CD14-positive monocyte (primary cell): ENCODE results near the gene C10orf95. TPM values are rescaled to one million over a fixed set of nuclear protein-coding genes. Genes with fewer than 3 reads are reported as not detected.
A peak's percentile ranks its signal among the peaks of the same experiment; 100 is the strongest.

ENCODE experiments used
- DNase-seq, 3 donors: peaks; one replicate each; pipeline ENCODE4 v3.0.0-alpha.2; 2011 to 2022
- H2AFZ ChIP-seq: 2 replicates; pipeline ENCODE4 v1.6.0; 2012; ENCODE audit warnings: mild to moderate bottlenecking, low read depth, low read length, inconsistent platforms; ENCODE audit not compliant: insufficient read depth, poor library complexity, severe bottlenecking
- H3K27ac ChIP-seq, 2 donors: 1 replicate in 1 of 2; 2 replicates in 1 of 2; pipeline ENCODE4 v1.5.1; 2012 to 2013; ENCODE audit warnings: low read length in 2 of 2, control low read depth in 1 of 2, inconsistent platforms in 1 of 2, low read depth in 1 of 2, mild to moderate bottlenecking in 1 of 2
- H3K27me3 ChIP-seq, 2 donors: one replicate each; pipeline versions ENCODE4 v1.6.0 to v1.6.1; 2011 to 2013; ENCODE audit warnings: low read length in 2 of 2; ENCODE audit not compliant: control insufficient read depth in 2 of 2, insufficient read depth in 2 of 2
- H3K36me3 ChIP-seq, 2 donors: replicated peaks in 1 of 2; 1 replicate in 1 of 2; 2 replicates in 1 of 2; pipeline versions ENCODE4 v1.5.1 to v1.6.1; 2012 to 2013; ENCODE audit warnings: low read length in 2 of 2, control low read depth in 1 of 2, inconsistent platforms in 1 of 2, mild to moderate bottlenecking in 1 of 2; ENCODE audit not compliant: insufficient read depth in 2 of 2, control insufficient read depth in 1 of 2
- H3K4me1 ChIP-seq, 2 donors: 1 replicate in 1 of 2; 2 replicates in 1 of 2; pipeline versions ENCODE4 v1.5.1 to v1.6.1; 2012 to 2013; ENCODE audit warnings: low read length in 2 of 2, control low read depth in 1 of 2, inconsistent platforms in 1 of 2, mild to moderate bottlenecking in 1 of 2, moderate library complexity in 1 of 2; ENCODE audit not compliant: insufficient read depth in 2 of 2, control insufficient read depth in 1 of 2
- H3K4me2 ChIP-seq: replicated peaks from 2 replicates; pipeline ENCODE3; 2012; ENCODE audit warnings: low read length, moderate library complexity, mild to moderate bottlenecking; ENCODE audit not compliant: poor library complexity, severe bottlenecking; ENCODE audit errors: extremely low read depth
- H3K4me3 ChIP-seq, 3 experiments: fragments of 200-600 bp in 1 of 3; sonication (generic) in 1 of 3; replicated peaks in 1 of 3; 1 replicate in 2 of 3; 2 replicates in 1 of 3; pipeline ENCODE4 v1.5.1; 2011 to 2013; ENCODE audit warnings: low read length in 3 of 3, mild to moderate bottlenecking in 3 of 3, control low read depth in 2 of 3, low read depth in 2 of 3, inconsistent platforms in 1 of 3, moderate library complexity in 1 of 3
- H3K79me2 ChIP-seq: 2 replicates; pipeline ENCODE4 v1.6.0; 2012; ENCODE audit warnings: mild to moderate bottlenecking, control low read depth, inconsistent platforms, low read length, moderate library complexity; ENCODE audit not compliant: insufficient read depth
- H3K9ac ChIP-seq: 2 replicates; pipeline ENCODE4 v1.6.0; 2017; ENCODE audit warnings: low read length, mild to moderate bottlenecking; ENCODE audit not compliant: insufficient read depth, poor library complexity, severe bottlenecking
- H3K9me3 ChIP-seq, 2 donors: replicated peaks in 1 of 2; 1 replicate in 1 of 2; 2 replicates in 1 of 2; pipeline versions ENCODE4 v1.5.1 to v1.6.1; 2012 to 2013; ENCODE audit warnings: low read length in 2 of 2, control low read depth in 1 of 2; ENCODE audit not compliant: control insufficient read depth in 1 of 2, insufficient read depth in 1 of 2
- H4K20me1 ChIP-seq: 2 replicates; pipeline ENCODE4 v1.6.0; 2012; ENCODE audit warnings: mild to moderate bottlenecking, low read length, control low read depth, moderate library complexity; ENCODE audit not compliant: insufficient read depth
- H3K27ac Mint-ChIP-seq, 7 donors: one replicate each; pipeline ENCODE4 v1.8.0; 2020; ENCODE audit warnings: mild to moderate bottlenecking in 7 of 7, mixed read lengths in 7 of 7, moderate library complexity in 6 of 7, inconsistent platforms in 2 of 7
- H3K27me3 Mint-ChIP-seq, 3 donors: one replicate each; pipeline ENCODE4 v1.8.0; 2021 to 2022; ENCODE audit warnings: low read depth in 3 of 3, mild to moderate bottlenecking in 3 of 3, mixed read lengths in 3 of 3, moderate library complexity in 3 of 3, inconsistent platforms in 1 of 3
- H3K36me3 Mint-ChIP-seq, 2 donors: one replicate each; pipeline ENCODE4 v1.8.0; 2020; ENCODE audit warnings: mixed read lengths in 2 of 2, inconsistent platforms in 1 of 2, mild to moderate bottlenecking in 1 of 2
- H3K4me1 Mint-ChIP-seq: one replicate; pipeline ENCODE4 v1.8.0; 2020; ENCODE audit warnings: mild to moderate bottlenecking, mixed read lengths
- H3K4me3 Mint-ChIP-seq, 2 donors: one replicate each; pipeline ENCODE4 v1.8.0; 2020; ENCODE audit warnings: mild to moderate bottlenecking in 2 of 2, mixed read lengths in 2 of 2, moderate library complexity in 1 of 2
- H3K9me3 Mint-ChIP-seq, 7 donors: one replicate each; pipeline ENCODE4 v1.8.0; 2020 to 2022; ENCODE audit warnings: mixed read lengths in 7 of 7, mild to moderate bottlenecking in 6 of 7, moderate library complexity in 6 of 7, inconsistent platforms in 2 of 7
- CTCF ChIP-seq: fragments of 200-600 bp; IDR thresholded peaks from one replicate; pipeline ENCODE4 v1.8.0; 2022; ENCODE audit warnings: antibody characterized with exemption, mild to moderate bottlenecking
- WGBS: methylation state at CpG from one replicate; pipeline ENCODE4 v1.1.5; 2013; ENCODE audit warnings: missing lambda C conversion rate; ENCODE audit not compliant: insufficient coverage; 5-methylcytosine and 5-hydroxymethylcytosine counted together
- intact Hi-C, 2 donors: fragments of 100-400 bp; cut with micrococcal nuclease; formaldehyde crosslinking; loops; one replicate each; pipeline versions ENCODE4 v1.15.0 to v1.15.1; 2023
- polyA plus RNA-seq, 3 donors: library from polyadenylated mRNA; depleted of rRNA in 1 of 3; unstranded in 2 of 3; stranded (reverse) in 1 of 3; fragments of 300-500 nt in 2 of 3; fragments of >200 nt in 1 of 3; fragmentation: Illumina TruSeq in 2 of 3; gene quantifications; 1 replicate in 2 of 3; 2 replicates in 1 of 3; pipeline ENCODE4 v1.2.3, GENCODE V29; 2012 to 2021

Gene C10orf95
- polyA plus RNA-seq, 3 donors: 0.27 TPM; not detected in 2

GRCh38 chr10:102449321-102450123, 1.8 kb downstream of the C10orf95 start:
- intact Hi-C loops: no loop called here

GRCh38 chr10:102444851-102445250, 6.5 kb downstream of the C10orf95 start:
- Histone ChIP-seq H4K20me1 (no peaks in the 10 kb centered on the region), H3K9me3 (no peaks in the 10 kb centered on the region), H3K9ac (no peak overlapping the region), H3K27me3 (no peaks in the 10 kb centered on the region), H3K36me3 (no peaks in the 10 kb centered on the region), H2AFZ (no peak overlapping the region), H3K4me1 (peaks cover 13 to 25% of the 10 kb centered on the region in 2 donors), H3K4me3 (no peak overlapping the region), H3K79me2 (no peaks in the 10 kb centered on the region), H3K27ac (peak overlapping the region in 1 of 2 donors; percentile 44), H3K4me2 (peak overlapping the region; percentile 5)
- Mint-ChIP-seq H3K27ac (peak overlapping the region in 3 of 7 donors; percentile 4 to 54 (median 21)), H3K27me3 (peaks cover 0 to 3% (median 2%) of the 10 kb centered on the region in 3 donors), H3K4me3 (no peak overlapping the region), H3K4me1 (peaks cover 11% of the 10 kb centered on the region), H3K9me3 (peaks cover 0 to 3% (median 0%) of the 10 kb centered on the region in 7 donors), H3K36me3 (no peaks in the 10 kb centered on the region)
- intact Hi-C loops: no loop called here
- no peak for TF ChIP-seq CTCF
- no CpG with 5 or more reads among the region's 2 CpGs for WGBS
- peak in 2 of 3 donors; percentile 60 to 64 for DNase-seq

More at GRCh38 chr10:102449321-102450123, 1.8 kb downstream of the C10orf95 start:
- H3K9me3 Mint-ChIP-seq: peaks cover 0 to 4% (median 0%) of the 10 kb centered on the region in 7 donors
- H3K36me3 Mint-ChIP-seq: peaks cover 4 to 5% of the 10 kb centered on the region in 2 donors
- H2AFZ ChIP-seq: peak overlapping the region; percentile 89
- H3K79me2 ChIP-seq: peaks cover 14% of the 10 kb centered on the region
- peak overlapping the region; percentile 72 to 84 (median 80) for H3K4me3 ChIP-seq
- peak in 2 of 3 donors; percentile 35 to 41 for DNase-seq
- no peaks in the 10 kb centered on the region for H3K27me3 ChIP-seq
- no peaks in the 10 kb centered on the region for H3K36me3 ChIP-seq
- peaks cover 50% of the 10 kb centered on the region for H3K4me1 Mint-ChIP-seq
- peak overlapping the region; percentile 96 for H3K4me2 ChIP-seq
- peak overlapping the region; percentile 83 for H3K9ac ChIP-seq
- 0% methylated on average over 4 of the region's 30 CpGs for WGBS
- TF ChIP-seq CTCF: no peak
- no peaks in the 10 kb centered on the region for H4K20me1 ChIP-seq
- H3K27ac ChIP-seq: peak overlapping the region; percentile 60 to 98
- H3K4me1 ChIP-seq: peaks cover 52 to 66% of the 10 kb centered on the region in 2 donors
- H3K27ac Mint-ChIP-seq: peak overlapping the region; percentile 84 to 93 (median 88)
- no peaks in the 10 kb centered on the region for H3K9me3 ChIP-seq
- H3K27me3 Mint-ChIP-seq: peaks cover 0 to 2% (median 0%) of the 10 kb centered on the region in 3 donors
- H3K4me3 Mint-ChIP-seq: peak overlapping the region; percentile 89 to 94
